AG04449 (cell line): Measurements from ENCODE around the gene THOC7.

Source experiments
- CTCF ChIA-PET: fragments of 350-600 bp; formaldehyde crosslinking; extraction: SDS; loops from one replicate; lab custom pipeline; 2021; ENCODE audit warnings: antibody characterized with exemption; lab: Yijun Ruan, JAX
- POLR2A ChIA-PET: fragments of 400-600, 350-600 bp; formaldehyde crosslinking; extraction: SDS; loops from one replicate; lab custom pipeline; 2020; ENCODE audit warnings: antibody characterized with exemption, inconsistent platforms; lab: Yijun Ruan, JAX
- DNase-seq: peaks from one replicate; pipeline ENCODE4 v3.0.0-alpha.2; 2010; ENCODE audit warnings: low read depth, low spot score
- H3K4me3 ChIP-seq: 2 replicates; pipeline ENCODE4 v1.5.1; 2011; ENCODE audit warnings: low read depth, mild to moderate bottlenecking, control low read depth, low read length
- CTCF ChIP-seq: IDR thresholded peaks from one replicate; pipeline ENCODE4 v1.5.1; 2011; ENCODE audit warnings: mild to moderate bottlenecking, moderate library complexity, low read length, control low read depth, inconsistent platforms; ENCODE audit not compliant: insufficient read depth; ENCODE audit errors: missing control alignments

The THOC7 gene

GRCh38 chr3:63886858-63887257 is 23.3 kb upstream of the THOC7 start:
- ChIA-PET POLR2A (no interaction called here), CTCF (no interaction called here)
- DNase-seq: no peak
- H3K4me3 ChIP-seq: no peak overlapping the region
- no peak for TF ChIP-seq CTCF

- DNase-seq: no peak
- POLR2A ChIA-PET: no interaction called here
- H3K4me3 ChIP-seq: no peak overlapping the region
- no peak for TF ChIP-seq CTCF
- CTCF ChIA-PET: no interaction called here
These were observed 17.0 kb upstream of the THOC7 start for GRCh38 chr3:63880653-63881052.

- no peak for DNase-seq
- ChIA-PET POLR2A (no interaction called here), CTCF (no interaction called here)
- no peak overlapping the region for H3K4me3 ChIP-seq
- no peak for TF ChIP-seq CTCF
These were observed 14.9 kb upstream of the THOC7 start for GRCh38 chr3:63878394-63879060.

GRCh38 chr3:63877737-63878393 is 14.3 kb upstream of the THOC7 start:
- DNase-seq: peak; percentile 26
- ChIA-PET CTCF (interaction anchor here (1.2 to 1.6 kb wide), 2 partner anchors 12 to 116 kb away, joined by 3 to 5 read pairs; no protein-coding TSS in a partner anchor), POLR2A (no interaction called here)
- no peak overlapping the region for H3K4me3 ChIP-seq
- no peak for TF ChIP-seq CTCF

- no peak for DNase-seq
- POLR2A ChIA-PET: no interaction called here
- H3K4me3 ChIP-seq: no peak overlapping the region
- TF ChIP-seq CTCF: no peak
- CTCF ChIA-PET: interaction anchor here (1.2 to 2.2 kb wide), 6 partner anchors 17 to 118 kb away, joined by 3 to 5 read pairs (median 3); no protein-coding TSS in a partner anchor
These were observed 12.7 kb upstream of the THOC7 start for GRCh38 chr3:63876260-63876659.

GRCh38 chr3:63875510-63875909 is 11.9 kb upstream of the THOC7 start:
- ChIA-PET POLR2A (no interaction called here), CTCF (interaction anchor here (0.9 to 2.2 kb wide), 5 partner anchors 14 to 118 kb away, joined by 3 to 5 read pairs (median 3); no protein-coding TSS in a partner anchor)
- no peak for TF ChIP-seq CTCF
- H3K4me3 ChIP-seq: no peak overlapping the region
- DNase-seq: no peak
